HG02840 (cell line): ENCODE results near the gene SHISA6.
"Not testable (repeated sequence)": the region's sequence is repeated elsewhere in the genome, so short reads cannot be mapped to it uniquely, and the experiment has no call there.

ENCODE experiments used
- ATAC-seq: cut with Tn5 transposase; IDR thresholded peaks from one replicate; pipeline ENCODE4 v1.9.1; 2021; ENCODE audit warnings: mild to moderate bottlenecking, moderate library complexity, moderate number of reproducible peaks; ENCODE audit not compliant: unreplicated experiment, low FRiP score

SHISA6 gene

GRCh38 chr17:11301874-11302273 is 60.9 kb downstream of the SHISA6 start:
- ATAC-seq = not testable (repeated sequence)

GRCh38 chr17:11302401-11303186 is 61.6 kb downstream of the SHISA6 start:
- ATAC-seq = no peak

- no peak for ATAC-seq
Measured at GRCh38 chr17:11303773-11304394, 62.9 kb downstream of the SHISA6 start.

- ATAC-seq = no peak
Measured at GRCh38 chr17:11304568-11304967, 63.6 kb downstream of the SHISA6 start.

GRCh38 chr17:11305524-11305923 is 64.5 kb downstream of the SHISA6 start:
- no peak for ATAC-seq

- ATAC-seq = no peak
Measured at GRCh38 chr17:11308531-11308930, 67.5 kb downstream of the SHISA6 start.

GRCh38 chr17:11309033-11309432 is 68.0 kb downstream of the SHISA6 start:
- no peak for ATAC-seq

GRCh38 chr17:11309850-11310249 is 68.8 kb downstream of the SHISA6 start:
- ATAC-seq = no peak

- ATAC-seq = not testable (repeated sequence)
Measured at GRCh38 chr17:11316451-11316850, 75.4 kb downstream of the SHISA6 start.

GRCh38 chr17:11318207-11318606 is 77.2 kb downstream of the SHISA6 start:
- ATAC-seq = no peak

GRCh38 chr17:11319894-11320293 is 78.9 kb downstream of the SHISA6 start:
- no peak for ATAC-seq

GRCh38 chr17:11324021-11324420 is 83.0 kb downstream of the SHISA6 start:
- ATAC-seq = no peak

GRCh38 chr17:11324846-11325420 is 83.9 kb downstream of the SHISA6 start:
- ATAC-seq = no peak

- no peak for ATAC-seq
Measured at GRCh38 chr17:11326492-11326891, 85.5 kb downstream of the SHISA6 start.

GRCh38 chr17:11328770-11329169 is 87.8 kb downstream of the SHISA6 start:
- ATAC-seq = no peak

- ATAC-seq = no peak
Measured at GRCh38 chr17:11330006-11330405, 89.0 kb downstream of the SHISA6 start.

GRCh38 chr17:11330826-11331225 is 89.8 kb downstream of the SHISA6 start:
- no peak for ATAC-seq

GRCh38 chr17:11331547-11332513 is 90.8 kb downstream of the SHISA6 start:
- no peak for ATAC-seq

- no peak for ATAC-seq
Measured at GRCh38 chr17:11332706-11333105, 91.7 kb downstream of the SHISA6 start.

- ATAC-seq = no peak
Measured at GRCh38 chr17:11334493-11334892, 93.5 kb downstream of the SHISA6 start.

- ATAC-seq = no peak
Measured at GRCh38 chr17:11336290-11336689, 95.3 kb downstream of the SHISA6 start.
